ENCODE measurements around the gene KAT8.
"Not testable (repeated sequence)": the region's sequence is repeated elsewhere in the genome, so short reads cannot be mapped to it uniquely, and the experiment has no call there.

Gene KAT8

DNA sequence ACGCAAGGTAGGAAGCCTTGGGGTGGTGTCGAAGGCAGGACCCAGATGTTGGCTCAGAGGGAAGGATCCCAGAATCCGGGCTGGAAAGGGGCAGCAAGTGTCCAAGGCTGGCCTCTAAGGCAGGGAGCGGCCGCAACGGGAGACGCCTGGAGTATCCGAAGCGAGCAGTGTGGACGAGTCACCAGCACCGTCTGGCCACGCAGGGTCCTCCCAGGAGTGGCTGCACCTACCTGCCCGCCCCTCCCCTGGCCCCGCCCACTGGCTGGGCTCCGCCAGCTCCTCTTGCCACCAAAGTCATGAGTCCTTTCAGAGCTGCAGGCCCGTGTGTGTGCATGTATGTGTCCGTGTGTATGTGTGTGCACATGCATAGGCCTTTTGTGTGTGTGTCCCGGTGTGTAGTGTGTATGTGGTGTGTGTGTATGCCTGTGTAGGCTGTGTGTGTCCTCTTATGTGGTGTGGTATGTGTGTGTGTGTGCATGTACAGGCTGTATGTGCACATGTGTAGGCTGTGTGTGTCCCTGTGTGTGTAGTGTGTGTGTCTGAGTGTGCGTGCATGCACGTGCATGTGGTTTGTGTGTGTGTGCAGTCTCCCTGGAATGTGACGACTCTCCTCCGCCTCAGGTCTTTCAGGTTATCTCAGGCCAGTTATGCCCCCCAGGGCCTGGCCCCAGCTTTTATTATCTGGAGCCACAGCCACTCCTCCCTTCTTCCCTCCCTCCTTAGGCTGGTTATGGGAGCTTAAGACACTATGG is 18.2 kb downstream of the KAT8 start, which contains the start of gene PRSS8:
Gene PRSS8, minus strand, starts transcription at position 193 of the 752 bp plus-strand sequence. CDS start 229 bp downstream, outside the sequence.
- no peak for DNase-seq (ENCODE audit: low read depth, low spot score)
- TF ChIP-seq, protein P1, sequence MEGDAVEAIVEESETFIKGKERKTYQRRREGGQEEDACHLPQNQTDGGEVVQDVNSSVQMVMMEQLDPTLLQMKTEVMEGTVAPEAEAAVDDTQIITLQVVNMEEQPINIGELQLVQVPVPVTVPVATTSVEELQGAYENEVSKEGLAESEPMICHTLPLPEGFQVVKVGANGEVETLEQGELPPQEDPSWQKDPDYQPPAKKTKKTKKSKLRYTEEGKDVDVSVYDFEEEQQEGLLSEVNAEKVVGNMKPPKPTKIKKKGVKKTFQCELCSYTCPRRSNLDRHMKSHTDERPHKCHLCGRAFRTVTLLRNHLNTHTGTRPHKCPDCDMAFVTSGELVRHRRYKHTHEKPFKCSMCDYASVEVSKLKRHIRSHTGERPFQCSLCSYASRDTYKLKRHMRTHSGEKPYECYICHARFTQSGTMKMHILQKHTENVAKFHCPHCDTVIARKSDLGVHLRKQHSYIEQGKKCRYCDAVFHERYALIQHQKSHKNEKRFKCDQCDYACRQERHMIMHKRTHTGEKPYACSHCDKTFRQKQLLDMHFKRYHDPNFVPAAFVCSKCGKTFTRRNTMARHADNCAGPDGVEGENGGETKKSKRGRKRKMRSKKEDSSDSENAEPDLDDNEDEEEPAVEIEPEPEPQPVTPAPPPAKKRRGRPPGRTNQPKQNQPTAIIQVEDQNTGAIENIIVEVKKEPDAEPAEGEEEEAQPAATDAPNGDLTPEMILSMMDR (IDR thresholded peaks at IDR 0.05; ENCODE audit: low read depth, low read length): no peak
- in situ Hi-C loops (cut with HindIII; ENCODE audit: low sequenced_read_pairs): no loop called here
- no peak within 1 kb of the TSS for H3K4me3 ChIP-seq (ENCODE audit: low read depth, low read length)

DNA sequence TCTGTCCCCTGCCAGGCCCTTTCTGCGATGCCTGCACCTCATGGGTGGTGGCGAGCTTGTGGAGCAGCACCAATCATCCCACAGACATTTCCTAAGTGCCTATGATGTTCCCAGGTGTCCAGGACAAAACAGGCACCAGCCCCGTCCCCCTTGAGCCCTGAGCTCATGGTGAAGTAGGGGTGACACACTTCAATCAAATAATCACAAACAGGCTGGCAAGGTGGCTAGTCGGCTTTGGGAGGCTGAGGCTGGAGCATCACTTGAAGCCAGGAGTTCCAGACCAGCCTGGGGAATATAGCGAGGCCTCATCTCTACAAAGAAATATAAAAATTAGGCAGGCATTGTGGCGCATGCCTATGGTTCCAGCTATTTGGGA is 18.8 kb downstream of the KAT8 start:
- in situ Hi-C loops (cut with HindIII; ENCODE audit: low sequenced_read_pairs): no loop called here
- no peak for DNase-seq (ENCODE audit: low read depth, low spot score)

DNA sequence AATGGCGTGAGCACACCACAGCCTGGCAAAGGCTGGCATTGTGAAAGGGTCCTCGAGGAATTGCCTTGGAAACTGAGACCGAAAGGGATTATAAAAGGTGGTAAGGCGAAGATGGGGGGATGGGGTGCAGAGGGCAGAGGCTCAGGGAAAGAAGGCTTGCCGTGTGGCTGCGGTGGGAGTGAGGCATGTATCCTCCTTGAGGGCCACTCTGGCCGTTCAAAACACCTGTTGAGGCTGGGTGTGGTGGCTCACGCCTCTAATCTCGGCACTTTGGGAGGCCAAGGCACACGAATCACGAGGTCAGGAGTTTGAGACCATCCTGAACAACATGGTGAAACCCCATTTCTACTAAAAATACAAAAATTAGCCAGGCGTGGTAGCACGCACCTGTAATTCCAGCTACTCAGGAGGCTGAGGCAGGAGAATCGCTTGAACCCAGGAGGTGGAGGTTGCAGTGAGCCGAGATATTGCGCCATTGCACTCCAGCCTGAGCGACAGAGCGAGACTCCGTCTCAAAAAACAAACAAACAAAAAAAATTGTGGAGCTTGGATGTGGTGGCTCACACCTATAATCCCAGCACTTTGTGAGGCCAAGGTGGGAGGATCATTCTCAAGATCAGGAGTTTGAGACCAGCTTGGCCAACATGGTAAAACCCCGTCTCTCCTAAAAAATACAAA is 19.5 kb downstream of the KAT8 start:
- in situ Hi-C loops (cut with HindIII; ENCODE audit: low sequenced_read_pairs); H3K4me3 ChIP-seq (ENCODE audit: low read depth, low read length); DNase-seq (ENCODE audit: low read depth, low spot score): not testable (repeated sequence)

More for the DNA sequence above, 18.8 kb downstream of the KAT8 start:
- TF ChIP-seq, protein P1 (IDR thresholded peaks at IDR 0.05; ENCODE audit: low read depth, low read length): no peak
- no peak overlapping the region for H3K4me3 ChIP-seq (ENCODE audit: low read depth, low read length)

DNA sequence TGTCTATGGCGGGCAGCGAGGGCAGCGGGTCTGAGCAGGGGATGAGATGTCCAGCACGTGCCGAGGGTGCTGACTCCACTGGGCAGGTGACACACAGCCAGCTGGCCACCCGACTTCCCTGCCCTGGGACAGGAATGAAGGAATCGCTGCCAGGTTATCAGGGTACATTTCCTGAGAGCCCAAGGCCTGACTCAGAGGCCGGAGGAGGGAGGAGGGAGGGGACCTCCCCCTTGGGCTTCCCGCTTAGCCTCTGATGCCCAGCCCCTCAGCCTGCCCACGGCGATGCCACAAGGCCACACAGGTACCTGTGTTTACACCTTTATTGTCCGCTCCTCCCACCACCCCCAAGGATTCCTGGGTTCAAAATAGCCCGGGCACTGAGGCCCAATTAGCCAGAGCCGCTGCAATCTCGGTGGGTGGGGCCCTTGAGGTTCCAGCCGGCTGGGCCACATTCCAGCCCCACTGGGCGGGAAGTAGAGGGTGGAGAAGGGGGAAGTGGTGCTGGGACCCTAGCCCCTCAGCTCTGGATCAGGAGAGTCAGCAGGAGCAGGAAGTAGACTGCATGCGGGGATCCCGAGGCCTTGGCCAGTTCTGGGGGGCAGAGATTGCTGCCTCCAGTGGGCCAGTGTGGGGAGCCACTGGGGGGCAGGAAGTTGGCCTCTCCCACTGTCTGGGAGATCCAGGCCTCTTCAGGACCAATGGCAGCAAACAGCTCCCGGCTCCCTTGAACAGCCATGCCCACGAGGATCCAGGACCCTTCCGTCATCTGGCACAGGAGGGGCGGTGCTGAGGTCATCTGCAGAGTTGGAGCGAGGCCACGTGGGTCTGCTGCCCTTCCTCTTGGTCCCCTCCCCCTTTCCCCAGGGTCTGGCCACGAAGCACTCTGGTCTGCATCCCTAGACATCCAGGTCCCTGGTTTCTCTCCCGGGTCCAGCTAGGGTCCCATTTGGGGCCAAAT is 21.4 kb downstream of the KAT8 start:
- H3K4me3 ChIP-seq (ENCODE audit: low read depth, low read length): no peak overlapping the region

DNA sequence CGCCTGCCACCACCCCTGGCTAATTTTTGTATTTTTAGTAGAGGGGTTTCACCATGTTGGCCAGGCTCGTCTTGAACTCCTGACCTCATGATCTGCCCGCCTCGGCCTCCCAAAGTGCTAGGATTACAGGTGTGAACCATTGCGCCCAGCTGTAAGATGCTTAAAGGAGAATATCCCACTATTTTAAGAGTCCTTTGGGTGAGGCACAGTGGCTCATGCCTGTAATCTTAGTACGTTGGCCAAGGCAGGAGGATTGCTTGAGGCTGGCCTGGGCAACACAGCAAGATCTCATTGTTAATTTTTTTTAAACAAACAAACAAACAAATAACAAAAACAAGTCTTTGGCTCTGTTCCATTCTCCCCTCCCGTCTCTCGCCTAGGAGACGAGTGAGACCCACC is 23.6 kb downstream of the KAT8 start:
- DNase-seq (ENCODE audit: low read depth, low spot score); in situ Hi-C loops (cut with HindIII; ENCODE audit: low sequenced_read_pairs); H3K4me3 ChIP-seq (ENCODE audit: low read depth, low read length): not testable (repeated sequence)

More for the DNA sequence above, 21.4 kb downstream of the KAT8 start:
- TF ChIP-seq, protein P1 (IDR thresholded peaks at IDR 0.05; ENCODE audit: low read depth, low read length): no peak
- in situ Hi-C loops (cut with HindIII; ENCODE audit: low sequenced_read_pairs): no loop called here
- DNase-seq (ENCODE audit: low read depth, low spot score): peak; percentile 43

DNA sequence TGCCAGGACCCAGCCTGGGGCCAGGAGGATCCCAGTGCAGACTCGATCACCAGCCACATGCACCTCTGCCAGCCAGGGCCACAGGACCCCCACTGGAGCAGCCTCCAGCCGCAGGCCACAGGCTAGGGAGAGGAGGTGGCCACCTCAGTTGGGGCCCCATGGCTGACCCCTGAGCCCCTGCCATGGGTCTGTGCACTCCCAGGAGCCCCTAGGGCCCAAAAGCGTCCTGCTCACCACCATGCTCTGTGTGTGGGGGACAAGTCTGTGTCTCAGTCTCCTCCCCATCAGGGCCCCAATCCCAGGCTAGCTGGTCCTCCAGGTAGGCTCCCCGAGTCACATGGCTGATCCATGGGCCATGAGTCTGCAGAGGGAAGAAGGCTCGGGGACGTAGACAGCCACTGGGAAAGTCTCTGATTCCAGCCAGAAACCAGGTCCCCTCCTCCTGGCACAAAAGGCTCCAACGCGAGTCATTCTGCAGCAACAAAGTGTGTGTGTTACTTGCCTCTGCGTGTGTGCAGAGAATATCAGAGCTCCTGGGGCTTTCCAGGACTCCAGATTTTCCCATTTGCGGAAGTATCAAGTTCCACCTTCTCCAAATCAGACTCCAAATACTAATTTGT is 24.1 kb downstream of the KAT8 start:
- TF ChIP-seq, protein P1 (IDR thresholded peaks at IDR 0.05; ENCODE audit: low read depth, low read length): no peak
- DNase-seq (ENCODE audit: low read depth, low spot score): no peak
- in situ Hi-C loops (cut with HindIII; ENCODE audit: low sequenced_read_pairs): no loop called here
- peak overlapping the region; percentile 29 for H3K4me3 ChIP-seq (ENCODE audit: low read depth, low read length)

Data from astrocyte of the spinal cord (primary cell).